Measurements from ENCODE around the gene HMGCR. TPM values are rescaled to one million over a fixed set of nuclear protein-coding genes. Genes with fewer than 3 reads are reported as not detected.

The HMGCR gene
- polyA plus RNA-seq, 2 of the 4 experiments (the other 2 are of a cell fraction), result 25.9 to 35.0 TPM

DNA sequence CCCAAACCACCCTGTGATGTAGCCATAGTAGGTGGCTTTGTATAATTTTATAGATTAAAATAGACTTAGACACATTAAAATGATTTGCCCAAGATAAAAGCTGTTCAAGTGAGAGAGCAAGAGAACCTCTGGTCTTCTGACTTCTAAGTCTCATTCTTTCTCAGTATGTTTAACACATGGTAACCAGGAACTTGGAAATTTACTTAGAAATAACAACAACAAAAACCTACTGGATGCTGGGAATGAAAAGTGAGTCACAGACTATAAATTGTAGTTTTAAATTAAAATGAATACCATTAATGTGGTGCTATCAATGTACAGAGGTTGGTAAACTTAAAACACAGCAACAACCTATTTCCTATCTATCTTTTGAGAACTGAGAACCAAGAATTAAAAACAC is 30.4 kb downstream of the HMGCR start (continued):
- TF ChIP-seq HOXB5 (CRISPR knock-in tag; IDR thresholded peaks at IDR 0.05), result no peak

DNA sequence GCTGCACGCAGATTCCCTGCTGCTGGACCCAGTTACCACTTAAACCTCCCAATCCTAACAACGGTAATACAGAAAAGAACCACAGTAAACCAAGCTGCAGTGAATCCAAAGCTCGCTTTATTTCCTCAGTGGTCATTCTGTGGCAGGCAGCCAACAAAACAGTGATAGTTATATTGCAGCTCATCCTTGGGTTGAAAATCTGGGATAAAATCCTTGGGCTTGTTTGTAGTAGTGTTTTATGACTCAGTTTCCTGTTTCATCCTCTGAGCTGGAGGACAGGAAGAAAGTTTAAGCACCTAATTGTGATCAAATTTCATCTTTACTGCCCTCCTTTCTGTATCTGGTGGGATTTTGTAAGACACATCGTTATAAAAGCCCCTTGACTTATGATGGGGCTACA is 31.4 kb downstream of the HMGCR start:
- Histone ChIP-seq H3K9me3 (no peaks in the 10 kb centered on the region), H3K4me1 (no peaks in the 10 kb centered on the region), H3K4me3 (no peak overlapping the region), H3K4me2 (no peak overlapping the region), H3K27ac (no peak overlapping the region)
- ChIA-PET POLR2A (interaction anchor here (0.7 kb wide), 1 partner anchor 350 kb away, joined by 5 read pairs; no protein-coding TSS in a partner anchor), CTCF (interaction anchor here (1.3 to 2.1 kb wide), 2 partner anchors 12 to 17 kb away, joined by 4 to 7 read pairs; no protein-coding TSS in a partner anchor)
- no peak for TF ChIP-seq MYC (IDR thresholded peaks at IDR 0.05; ENCODE audit: borderline replicate concordance, low read length)
- TF ChIP-seq, protein P1, sequence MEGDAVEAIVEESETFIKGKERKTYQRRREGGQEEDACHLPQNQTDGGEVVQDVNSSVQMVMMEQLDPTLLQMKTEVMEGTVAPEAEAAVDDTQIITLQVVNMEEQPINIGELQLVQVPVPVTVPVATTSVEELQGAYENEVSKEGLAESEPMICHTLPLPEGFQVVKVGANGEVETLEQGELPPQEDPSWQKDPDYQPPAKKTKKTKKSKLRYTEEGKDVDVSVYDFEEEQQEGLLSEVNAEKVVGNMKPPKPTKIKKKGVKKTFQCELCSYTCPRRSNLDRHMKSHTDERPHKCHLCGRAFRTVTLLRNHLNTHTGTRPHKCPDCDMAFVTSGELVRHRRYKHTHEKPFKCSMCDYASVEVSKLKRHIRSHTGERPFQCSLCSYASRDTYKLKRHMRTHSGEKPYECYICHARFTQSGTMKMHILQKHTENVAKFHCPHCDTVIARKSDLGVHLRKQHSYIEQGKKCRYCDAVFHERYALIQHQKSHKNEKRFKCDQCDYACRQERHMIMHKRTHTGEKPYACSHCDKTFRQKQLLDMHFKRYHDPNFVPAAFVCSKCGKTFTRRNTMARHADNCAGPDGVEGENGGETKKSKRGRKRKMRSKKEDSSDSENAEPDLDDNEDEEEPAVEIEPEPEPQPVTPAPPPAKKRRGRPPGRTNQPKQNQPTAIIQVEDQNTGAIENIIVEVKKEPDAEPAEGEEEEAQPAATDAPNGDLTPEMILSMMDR (IDR thresholded peaks at IDR 0.05), result no peak
- TF ChIP-seq SREBF2 (IDR thresholded peaks at IDR 0.05), result no peak
- TF ChIP-seq JUN (IDR thresholded peaks at IDR 0.05), result no peak
- no peak for TF ChIP-seq CHD2 (IDR thresholded peaks at IDR 0.05; ENCODE audit: low read length, partially characterized antibody)
- TF ChIP-seq CHD4 (IDR thresholded peaks at IDR 0.05; ENCODE audit: borderline replicate concordance), result no peak
- TF ChIP-seq HDAC2 (IDR thresholded peaks at IDR 0.05), result no peak
- no peak for TF ChIP-seq TFCP2L1 (CRISPR knock-in tag; IDR thresholded peaks at IDR 0.05)
- ATAC-seq (no peak), FAIRE-seq (no peak), DNase-seq (ENCODE audit: low read depth in 1 of 2, low spot score in 1 of 2) (no peak)
- 95% methylated on average over 4 of the region's 4 CpGs for WGBS (ENCODE audit: missing lambda C conversion rate)

DNA sequence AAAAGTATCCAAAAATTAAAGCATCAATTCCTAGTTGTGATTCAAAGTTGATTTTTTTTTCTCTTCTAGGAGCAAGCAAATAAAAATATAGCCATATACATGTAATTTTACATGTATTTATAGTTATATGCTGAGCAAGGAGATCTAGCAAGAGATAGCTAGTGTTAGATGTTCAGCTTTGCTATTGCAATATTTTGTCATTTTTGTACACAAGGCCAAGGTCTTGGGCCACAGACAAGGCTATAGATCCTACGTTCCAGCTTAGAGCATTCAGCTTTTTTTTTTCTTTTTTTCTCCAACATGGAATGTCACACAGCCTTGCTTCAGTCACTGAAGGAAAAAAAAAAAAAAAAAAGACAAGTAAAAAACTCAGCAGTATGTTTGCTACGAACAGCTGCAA is 36.8 kb downstream of the HMGCR start:
- WGBS (ENCODE audit: missing lambda C conversion rate), result 89% methylated on average over 2 of the region's 2 CpGs
- ATAC-seq, result no peak
- Histone ChIP-seq H3K4me2 (no peak overlapping the region), H3K4me3 (no peak overlapping the region), H3K9me3 (no peaks in the 10 kb centered on the region), H3K27ac (no peak overlapping the region), H3K4me1 (no peaks in the 10 kb centered on the region)
- CTCF ChIA-PET, result no interaction called here
- POLR2A ChIA-PET, result no interaction called here
- no peak for TF ChIP-seq FOXS1 (CRISPR knock-in tag; IDR thresholded peaks at IDR 0.05)
- no peak for TF ChIP-seq RNF2 (IDR thresholded peaks at IDR 0.05; ENCODE audit: borderline replicate concordance, low read depth)
- TF ChIP-seq MAFK (IDR thresholded peaks at IDR 0.05; ENCODE audit: partially characterized antibody), result no peak
- TF ChIP-seq POLR2AphosphoS2 (conservative IDR thresholded peaks at IDR 0.05; ENCODE audit: low read length), result no peak
- no peak for TF ChIP-seq BHLHE40 (IDR thresholded peaks at IDR 0.05; ENCODE audit: low read depth, low read length)
- no peak for TF ChIP-seq PHF8 (IDR thresholded peaks at IDR 0.05; ENCODE audit: borderline replicate concordance, low read depth)
- TF ChIP-seq, protein P1 (IDR thresholded peaks at IDR 0.05), result no peak
- TF ChIP-seq, protein P2, sequence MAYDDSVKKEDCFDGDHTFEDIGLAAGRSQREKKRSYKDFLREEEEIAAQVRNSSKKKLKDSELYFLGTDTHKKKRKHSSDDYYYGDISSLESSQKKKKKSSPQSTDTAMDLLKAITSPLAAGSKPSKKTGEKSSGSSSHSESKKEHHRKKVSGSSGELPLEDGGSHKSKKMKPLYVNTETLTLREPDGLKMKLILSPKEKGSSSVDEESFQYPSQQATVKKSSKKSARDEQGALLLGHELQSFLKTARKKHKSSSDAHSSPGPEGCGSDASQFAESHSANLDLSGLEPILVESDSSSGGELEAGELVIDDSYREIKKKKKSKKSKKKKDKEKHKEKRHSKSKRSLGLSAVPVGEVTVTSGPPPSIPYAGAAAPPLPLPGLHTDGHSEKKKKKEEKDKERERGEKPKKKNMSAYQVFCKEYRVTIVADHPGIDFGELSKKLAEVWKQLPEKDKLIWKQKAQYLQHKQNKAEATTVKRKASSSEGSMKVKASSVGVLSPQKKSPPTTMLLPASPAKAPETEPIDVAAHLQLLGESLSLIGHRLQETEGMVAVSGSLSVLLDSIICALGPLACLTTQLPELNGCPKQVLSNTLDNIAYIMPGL (CRISPR knock-in tag; IDR thresholded peaks at IDR 0.05; ENCODE audit: borderline replicate concordance), result no peak
- TF ChIP-seq RFX5 (IDR thresholded peaks at IDR 0.05), result no peak
- no peak for TF ChIP-seq ZSCAN20 (CRISPR knock-in tag; IDR thresholded peaks at IDR 0.05)
- TF ChIP-seq SMC3 (IDR thresholded peaks at IDR 0.05), result no peak
- TF ChIP-seq KDM5A (IDR thresholded peaks at IDR 0.05), result no peak
- TF ChIP-seq NR3C1 (IDR thresholded peaks at IDR 0.05), result no peak
- no peak for TF ChIP-seq FOSL2 (IDR thresholded peaks at IDR 0.05)
- no peak for TF ChIP-seq FOSL2 (CRISPR knock-in tag; IDR thresholded peaks at IDR 0.05)
- no peak for TF ChIP-seq ZFP36 (IDR thresholded peaks at IDR 0.05; ENCODE audit: borderline replicate concordance, partially characterized antibody)
- TF ChIP-seq CEBPB (IDR thresholded peaks at IDR 0.05), result no peak
- TF ChIP-seq CHD2 (IDR thresholded peaks at IDR 0.05; ENCODE audit: low read length, partially characterized antibody), result no peak
- no peak for DNase-seq (ENCODE audit: low read depth in 1 of 2, low spot score in 1 of 2)
- no peak for FAIRE-seq

All from A549 (cell line).